ENCODE data around the gene PIP5K1C.

- peak; percentile 27; the same call in 1 of the 2 replicates for TF ChIP-seq CTCF (conservative IDR thresholded peaks at IDR 0.05)
- TF ChIP-seq EZH2 (IDR thresholded peaks at IDR 0.05; ENCODE audit: low read depth): no peak
Observed at GRCh38 chr19:3618811-3619630, 81.2 kb downstream of the PIP5K1C start.
